Stomach (tissue), 4 donors: ENCODE results near the gene AQP10.

ENCODE experiments used
- EP300 ChIP-seq: sonication (generic); formaldehyde crosslinking; IDR thresholded peaks from one replicate; pipeline ENCODE4 v1.6.1; 2017; ENCODE audit warnings: antibody characterized with exemption
- POLR2A ChIP-seq, 4 donors: fragments of 450-650 bp; IDR thresholded peaks; one replicate each; pipeline ENCODE4 v1.6.1; 2016; ENCODE audit warnings: antibody characterized with exemption in 4 of 4, control low read depth in 2 of 4, mild to moderate bottlenecking in 1 of 4, moderate library complexity in 1 of 4
- TF ChIP-seq, protein P1 (sequence below), 7 experiments: fragments of 450-650 bp in 4 of 7; fragments of 200-600 bp in 3 of 7; sonication (generic) in 3 of 7; IDR thresholded peaks; one replicate each; pipeline ENCODE4 v1.5.1; 2016 to 2019; ENCODE audit warnings: antibody characterized with exemption in 7 of 7, control low read depth in 2 of 7, mild to moderate bottlenecking in 1 of 7

DNA sequence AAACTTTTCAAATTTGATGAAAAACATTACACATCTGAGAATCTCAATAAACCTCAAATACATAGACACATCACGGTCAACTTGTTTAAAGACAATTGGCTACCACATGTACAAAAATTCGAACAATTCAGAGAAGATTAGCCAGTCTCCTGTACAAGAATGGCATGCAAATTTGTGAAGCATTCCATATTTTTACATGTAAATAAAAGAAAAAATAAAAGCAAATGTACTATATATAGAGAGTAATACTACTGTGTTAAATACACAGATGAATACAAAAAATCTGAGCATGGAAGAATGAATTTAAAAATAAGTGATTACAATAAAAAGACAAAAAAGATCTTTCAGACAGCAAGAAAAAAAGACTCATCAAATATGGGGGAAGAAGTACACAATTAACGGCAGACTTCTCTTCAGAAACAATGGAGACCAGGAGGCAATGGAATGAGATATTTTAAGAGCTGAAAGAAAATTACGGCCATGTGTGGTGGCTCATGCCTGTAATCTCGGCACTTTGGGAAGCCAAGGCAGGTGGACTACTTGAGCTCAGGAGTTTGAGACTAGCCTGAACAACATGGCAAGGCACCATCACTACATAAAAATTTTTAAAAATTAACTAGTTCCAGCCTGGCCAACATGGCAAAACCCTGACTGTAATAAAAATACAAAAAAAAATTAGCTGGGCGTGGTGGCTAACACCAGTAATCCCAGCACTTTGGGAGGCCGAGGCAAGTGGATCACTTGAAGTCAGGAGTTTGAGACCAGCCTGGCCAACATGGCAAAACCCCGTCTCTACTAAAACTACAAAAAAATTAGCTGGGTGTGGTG is 25.3 kb upstream of the AQP10 start:
- TF ChIP-seq, protein P1, sequence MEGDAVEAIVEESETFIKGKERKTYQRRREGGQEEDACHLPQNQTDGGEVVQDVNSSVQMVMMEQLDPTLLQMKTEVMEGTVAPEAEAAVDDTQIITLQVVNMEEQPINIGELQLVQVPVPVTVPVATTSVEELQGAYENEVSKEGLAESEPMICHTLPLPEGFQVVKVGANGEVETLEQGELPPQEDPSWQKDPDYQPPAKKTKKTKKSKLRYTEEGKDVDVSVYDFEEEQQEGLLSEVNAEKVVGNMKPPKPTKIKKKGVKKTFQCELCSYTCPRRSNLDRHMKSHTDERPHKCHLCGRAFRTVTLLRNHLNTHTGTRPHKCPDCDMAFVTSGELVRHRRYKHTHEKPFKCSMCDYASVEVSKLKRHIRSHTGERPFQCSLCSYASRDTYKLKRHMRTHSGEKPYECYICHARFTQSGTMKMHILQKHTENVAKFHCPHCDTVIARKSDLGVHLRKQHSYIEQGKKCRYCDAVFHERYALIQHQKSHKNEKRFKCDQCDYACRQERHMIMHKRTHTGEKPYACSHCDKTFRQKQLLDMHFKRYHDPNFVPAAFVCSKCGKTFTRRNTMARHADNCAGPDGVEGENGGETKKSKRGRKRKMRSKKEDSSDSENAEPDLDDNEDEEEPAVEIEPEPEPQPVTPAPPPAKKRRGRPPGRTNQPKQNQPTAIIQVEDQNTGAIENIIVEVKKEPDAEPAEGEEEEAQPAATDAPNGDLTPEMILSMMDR (IDR thresholded peaks at IDR 0.05): no peak
- no peak for TF ChIP-seq POLR2A (IDR thresholded peaks at IDR 0.05)
- no peak for TF ChIP-seq EP300
